ENCODE results near the gene REM1. TPM values are rescaled to one million over a fixed set of nuclear protein-coding genes. Genes with fewer than 3 reads are reported as not detected.

REM1 gene
- total RNA-seq, 1 donor from 2014 or later, result 31.0 TPM

DNA sequence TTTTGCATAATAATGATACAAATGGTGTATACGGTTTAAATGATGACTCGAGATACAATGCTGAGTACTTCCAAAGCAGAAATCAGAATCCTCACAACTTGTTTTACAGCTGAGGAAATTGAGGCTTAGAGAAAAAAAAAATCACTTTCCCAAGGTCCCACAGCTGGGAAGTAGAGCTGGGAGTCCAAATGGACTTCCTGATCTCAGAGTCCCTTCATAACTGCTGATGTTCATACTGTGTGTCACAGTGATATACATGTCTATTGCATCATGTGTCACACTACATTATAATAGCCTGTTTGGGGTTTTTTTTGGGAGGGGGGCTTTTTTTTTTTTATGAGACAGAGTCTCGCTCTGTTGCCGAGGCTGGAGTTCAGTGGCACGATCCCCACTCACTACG lies 47.6 kb downstream of the REM1 start:
- Histone ChIP-seq H3K4me1 (no peaks in the 10 kb centered on the region), H3K27ac (no peak overlapping the region), H3K36me3 (peaks cover 11 to 23% of the 10 kb centered on the region in 2 donors), H3K9me3 (no peaks in the 10 kb centered on the region), H3K27me3 (no peaks in the 10 kb centered on the region), H3K4me3 (no peak overlapping the region)
- intact Hi-C loops (cut with DNase I), result no loop called here
- DNase-seq (ENCODE audit: low spot score in 2 of 2), result no peak
- TF ChIP-seq CTCF (IDR thresholded peaks at IDR 0.05), result no peak

DNA sequence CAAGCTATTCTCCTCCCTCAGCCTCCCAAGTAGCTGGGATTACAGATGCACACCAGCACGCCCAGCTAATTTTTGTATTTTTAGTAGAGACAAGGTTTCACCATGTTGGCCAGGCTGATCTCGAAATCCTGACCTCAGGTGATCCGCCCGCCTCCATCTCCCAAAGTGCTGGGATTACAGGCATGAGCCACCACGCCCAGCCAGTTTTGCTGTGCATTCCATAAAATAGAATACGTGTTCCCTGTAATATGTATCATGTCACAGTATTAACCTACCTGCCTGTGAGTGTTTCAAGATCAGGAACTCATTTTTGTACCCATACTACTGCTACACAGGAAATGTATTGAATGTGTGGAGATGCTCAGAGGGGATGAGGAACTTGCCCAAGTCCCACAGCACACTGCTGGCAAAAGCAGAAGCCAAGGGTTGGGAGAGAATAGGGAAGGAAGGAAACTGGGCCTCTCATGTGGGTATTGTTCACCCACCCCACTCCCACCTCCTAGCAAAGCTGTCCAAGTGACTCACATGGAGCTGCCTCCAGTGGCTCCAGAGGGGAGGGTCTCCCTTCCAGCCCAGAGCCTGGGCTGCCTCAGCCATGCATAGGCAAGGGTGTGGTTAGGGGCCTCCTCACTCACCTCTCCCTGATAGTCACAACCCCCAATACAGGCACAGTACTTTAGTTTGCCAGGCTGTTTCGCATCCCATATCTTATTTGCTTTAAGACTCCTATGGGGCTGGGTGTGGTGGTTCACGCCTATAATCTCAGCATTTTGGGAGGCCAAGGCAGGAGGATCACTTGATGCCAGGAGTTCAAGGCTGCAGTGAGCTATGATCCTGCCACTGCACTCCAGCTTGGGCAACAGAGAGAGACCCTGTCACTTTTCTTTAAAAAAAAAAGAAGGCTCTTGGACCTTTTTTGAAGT lies 48.5 kb downstream of the REM1 start:
- DNase-seq (ENCODE audit: low spot score in 2 of 2), result peak in 1 of 2 donors; percentile 18
- no peaks in the 10 kb centered on the region for H3K27me3 ChIP-seq
- H3K4me1 ChIP-seq, result no peaks in the 10 kb centered on the region
- no peak overlapping the region for H3K4me3 ChIP-seq
- H3K36me3 ChIP-seq, result peaks cover 17 to 32% of the 10 kb centered on the region in 2 donors
- intact Hi-C loops (cut with DNase I), result no loop called here
- H3K27ac ChIP-seq, result no peak overlapping the region
- H3K9me3 ChIP-seq, result no peaks in the 10 kb centered on the region
- no peak for TF ChIP-seq CTCF (IDR thresholded peaks at IDR 0.05)

GRCh38 chr20:31527266-31527665 lies 52.2 kb downstream of the REM1 start:
- TF ChIP-seq CTCF (IDR thresholded peaks at IDR 0.05), result no peak
- H3K4me1 ChIP-seq, result no peaks in the 10 kb centered on the region
- no peak overlapping the region for H3K27ac ChIP-seq
- no peaks in the 10 kb centered on the region for H3K27me3 ChIP-seq
- no peak overlapping the region for H3K4me3 ChIP-seq
- DNase-seq (ENCODE audit: low spot score in 2 of 2), result no peak
- H3K36me3 ChIP-seq, result peaks cover 44 to 68% of the 10 kb centered on the region in 2 donors
- intact Hi-C loops (cut with DNase I), result no loop called here
- H3K9me3 ChIP-seq, result no peaks in the 10 kb centered on the region

Other genes with a start within 250 kb of the REM1 start
- not detected for gene DEFB115, start 217.6 kb upstream of the REM1 start, total RNA-seq
- gene DEFB116, start 166.7 kb upstream of the REM1 start, total RNA-seq, result not detected
- not detected for gene DEFB118, start 106.7 kb upstream of the REM1 start, total RNA-seq
- not detected for gene DEFB119, start 84.7 kb upstream of the REM1 start, total RNA-seq
- gene DEFB121, start 69.1 kb upstream of the REM1 start, total RNA-seq, result not detected
- gene DEFB123, start 34.7 kb upstream of the REM1 start, total RNA-seq, result not detected
- gene DEFB124, start 161 bp upstream of the REM1 start, total RNA-seq, result not detected
- 84.9 TPM for gene HM13, start 39.2 kb downstream of the REM1 start, total RNA-seq
- 3,326 TPM for gene ID1, start 130.0 kb downstream of the REM1 start, total RNA-seq
- gene COX4I2, start 162.6 kb downstream of the REM1 start, total RNA-seq, result 61.4 TPM
- gene BCL2L1, start 247.6 kb downstream of the REM1 start, total RNA-seq, result 200 TPM

All from ascending aorta (tissue), 2 donors.